ENCODE results near the gene TP53TG5.

DNA sequence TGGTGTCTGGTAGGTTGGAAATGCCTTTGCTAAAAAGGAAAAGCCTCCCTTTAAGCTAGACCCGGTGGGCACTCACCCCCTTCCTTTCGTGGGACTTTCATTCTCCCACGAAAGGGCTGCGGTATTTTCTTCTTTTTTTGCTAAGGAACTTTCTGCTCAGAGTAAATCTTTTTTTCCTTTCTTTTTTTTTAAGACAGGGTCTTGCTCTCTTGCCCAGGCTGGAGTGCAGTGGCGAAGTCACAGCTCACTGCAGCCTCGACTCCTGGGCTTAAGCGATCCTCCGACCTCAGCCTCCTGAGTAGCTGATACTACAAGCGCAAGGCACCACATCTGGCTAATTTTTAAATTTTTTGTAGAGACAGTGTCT lies 4.0 kb downstream of the TP53TG5 start:
- TF ChIP-seq SNAI2 (CRISPR knock-in tag; IDR thresholded peaks at IDR 0.05) (no peak), GLIS3 (CRISPR knock-in tag; IDR thresholded peaks at IDR 0.05) (no peak), ZFP30 (CRISPR knock-in tag; IDR thresholded peaks at IDR 0.05) (no peak), PPARA (CRISPR knock-in tag; IDR thresholded peaks at IDR 0.05; ENCODE audit: borderline replicate concordance) (no peak), RARB (CRISPR knock-in tag; IDR thresholded peaks at IDR 0.05) (no peak), ISL1 (CRISPR knock-in tag; IDR thresholded peaks at IDR 0.05) (no peak), OSR1 (CRISPR knock-in tag; IDR thresholded peaks at IDR 0.05) (no peak), ARNTL (CRISPR knock-in tag; IDR thresholded peaks at IDR 0.05; ENCODE audit: borderline replicate concordance, low read depth) (no peak), BACH2 (CRISPR knock-in tag; IDR thresholded peaks at IDR 0.05; ENCODE audit: borderline replicate concordance) (no peak), ZC3H10 (CRISPR knock-in tag; IDR thresholded peaks at IDR 0.05) (no peak)
- TF ChIP-seq, protein P1, sequence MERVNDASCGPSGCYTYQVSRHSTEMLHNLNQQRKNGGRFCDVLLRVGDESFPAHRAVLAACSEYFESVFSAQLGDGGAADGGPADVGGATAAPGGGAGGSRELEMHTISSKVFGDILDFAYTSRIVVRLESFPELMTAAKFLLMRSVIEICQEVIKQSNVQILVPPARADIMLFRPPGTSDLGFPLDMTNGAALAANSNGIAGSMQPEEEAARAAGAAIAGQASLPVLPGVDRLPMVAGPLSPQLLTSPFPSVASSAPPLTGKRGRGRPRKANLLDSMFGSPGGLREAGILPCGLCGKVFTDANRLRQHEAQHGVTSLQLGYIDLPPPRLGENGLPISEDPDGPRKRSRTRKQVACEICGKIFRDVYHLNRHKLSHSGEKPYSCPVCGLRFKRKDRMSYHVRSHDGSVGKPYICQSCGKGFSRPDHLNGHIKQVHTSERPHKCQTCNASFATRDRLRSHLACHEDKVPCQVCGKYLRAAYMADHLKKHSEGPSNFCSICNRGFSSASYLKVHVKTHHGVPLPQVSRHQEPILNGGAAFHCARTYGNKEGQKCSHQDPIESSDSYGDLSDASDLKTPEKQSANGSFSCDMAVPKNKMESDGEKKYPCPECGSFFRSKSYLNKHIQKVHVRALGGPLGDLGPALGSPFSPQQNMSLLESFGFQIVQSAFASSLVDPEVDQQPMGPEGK (CRISPR knock-in tag; IDR thresholded peaks at IDR 0.05; ENCODE audit: borderline replicate concordance), result no peak
- TF ChIP-seq, protein P2, sequence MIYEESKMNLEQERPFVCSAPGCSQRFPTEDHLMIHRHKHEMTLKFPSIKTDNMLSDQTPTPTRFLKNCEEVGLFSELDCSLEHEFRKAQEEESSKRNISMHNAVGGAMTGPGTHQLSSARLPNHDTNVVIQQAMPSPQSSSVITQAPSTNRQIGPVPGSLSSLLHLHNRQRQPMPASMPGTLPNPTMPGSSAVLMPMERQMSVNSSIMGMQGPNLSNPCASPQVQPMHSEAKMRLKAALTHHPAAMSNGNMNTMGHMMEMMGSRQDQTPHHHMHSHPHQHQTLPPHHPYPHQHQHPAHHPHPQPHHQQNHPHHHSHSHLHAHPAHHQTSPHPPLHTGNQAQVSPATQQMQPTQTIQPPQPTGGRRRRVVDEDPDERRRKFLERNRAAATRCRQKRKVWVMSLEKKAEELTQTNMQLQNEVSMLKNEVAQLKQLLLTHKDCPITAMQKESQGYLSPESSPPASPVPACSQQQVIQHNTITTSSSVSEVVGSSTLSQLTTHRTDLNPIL (CRISPR knock-in tag; IDR thresholded peaks at IDR 0.05; ENCODE audit: low read depth), result no peak
- TF ChIP-seq, protein P3, sequence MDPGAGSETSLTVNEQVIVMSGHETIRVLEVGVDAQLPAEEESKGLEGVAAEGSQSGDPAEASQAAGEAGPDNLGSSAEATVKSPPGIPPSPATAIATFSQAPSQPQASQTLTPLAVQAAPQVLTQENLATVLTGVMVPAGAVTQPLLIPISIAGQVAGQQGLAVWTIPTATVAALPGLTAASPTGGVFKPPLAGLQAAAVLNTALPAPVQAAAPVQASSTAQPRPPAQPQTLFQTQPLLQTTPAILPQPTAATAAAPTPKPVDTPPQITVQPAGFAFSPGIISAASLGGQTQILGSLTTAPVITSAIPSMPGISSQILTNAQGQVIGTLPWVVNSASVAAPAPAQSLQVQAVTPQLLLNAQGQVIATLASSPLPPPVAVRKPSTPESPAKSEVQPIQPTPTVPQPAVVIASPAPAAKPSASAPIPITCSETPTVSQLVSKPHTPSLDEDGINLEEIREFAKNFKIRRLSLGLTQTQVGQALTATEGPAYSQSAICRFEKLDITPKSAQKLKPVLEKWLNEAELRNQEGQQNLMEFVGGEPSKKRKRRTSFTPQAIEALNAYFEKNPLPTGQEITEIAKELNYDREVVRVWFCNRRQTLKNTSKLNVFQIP (CRISPR knock-in tag; IDR thresholded peaks at IDR 0.05; ENCODE audit: borderline replicate concordance, low read depth), result no peak
